NCI-H2107 treated with DMSO at 0.1 percent for 48 hours (cell line): ENCODE data around the gene IGSF9B.

Experiments used
- DNase-seq: peaks from one replicate; lab custom pipeline; 2025; ENCODE audit not compliant: unreplicated experiment; lab: John Stamatoyannopoulos, UW

The IGSF9B gene

DNA sequence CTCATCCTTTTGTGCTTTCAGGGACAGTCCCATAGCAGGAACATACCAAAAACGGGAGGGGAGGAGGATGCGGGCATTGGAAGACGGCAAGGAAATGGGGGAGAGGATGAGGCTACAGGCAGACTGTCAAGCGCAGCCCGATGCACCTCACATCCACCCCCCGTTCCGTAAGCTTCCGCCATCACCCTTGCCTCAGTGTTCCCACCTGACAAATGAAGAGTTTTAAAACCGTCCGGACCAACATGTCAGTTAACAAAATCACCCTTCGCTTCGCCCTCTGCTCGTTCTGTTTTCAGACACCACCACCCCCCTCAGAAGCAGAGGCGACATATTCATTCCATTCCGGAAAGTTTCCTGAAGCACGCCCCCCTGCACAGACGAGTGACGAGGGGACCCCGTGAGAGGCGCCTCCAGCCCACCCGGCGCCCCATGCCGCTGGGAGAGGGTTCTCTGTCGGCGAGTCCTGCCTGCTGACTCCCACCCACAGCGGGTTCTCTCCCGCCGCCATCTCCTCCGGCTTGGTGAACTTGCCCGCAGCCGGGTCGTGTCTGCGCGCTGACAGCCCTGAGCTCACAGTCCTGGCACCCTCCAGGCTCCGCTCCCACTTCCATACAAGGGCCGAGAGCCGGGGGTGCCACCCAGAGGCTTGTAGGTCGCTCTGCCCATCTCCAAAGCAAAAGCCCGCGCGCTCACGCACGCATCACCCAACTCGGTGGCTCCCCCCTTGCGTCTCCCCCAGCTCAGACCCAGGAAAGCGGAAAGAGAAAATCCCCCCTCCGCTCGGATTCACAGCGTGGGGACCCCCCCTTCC is 1.5 kb downstream of the IGSF9B start:
- DNase-seq, result peak; percentile 12

DNA sequence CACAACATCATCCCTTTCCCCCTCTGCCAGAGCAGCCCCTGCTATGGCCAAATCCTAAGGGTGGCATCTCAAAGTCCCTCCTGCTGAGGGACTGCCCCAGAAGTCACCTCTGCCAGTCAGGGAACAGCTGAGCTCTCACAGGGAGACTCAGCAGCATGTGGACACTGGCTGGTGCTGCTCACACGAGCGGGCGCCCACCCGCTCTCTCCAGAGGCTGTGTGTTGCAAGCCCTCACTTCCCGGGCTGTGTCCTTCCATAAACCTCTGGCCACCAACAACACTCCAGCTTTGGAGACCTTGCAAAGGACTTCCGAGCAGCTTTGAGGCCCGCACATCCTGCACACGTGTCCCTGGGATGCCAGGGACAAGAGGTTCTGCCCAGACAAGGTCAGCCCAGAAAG is 2.8 kb downstream of the IGSF9B start:
- no peak for DNase-seq

DNA sequence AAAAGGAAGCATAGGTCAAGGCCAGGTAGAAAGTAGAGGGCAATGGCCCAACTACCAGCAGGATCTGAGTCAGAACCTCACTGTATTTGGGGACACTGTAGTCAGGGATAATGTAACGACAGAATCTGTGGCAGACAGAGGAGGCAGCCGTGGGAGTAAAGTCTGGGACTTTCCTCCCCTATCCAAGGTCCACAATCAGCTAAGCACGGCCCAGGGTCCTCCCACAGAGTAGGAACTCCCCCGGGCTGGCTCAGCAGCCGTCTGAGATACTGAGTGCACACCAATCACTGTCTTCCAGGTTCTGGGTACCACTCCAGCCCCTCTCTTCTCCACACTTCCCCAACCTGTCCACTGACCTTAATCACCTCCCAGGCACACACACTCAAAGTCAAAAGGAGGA is 3.2 kb downstream of the IGSF9B start:
- DNase-seq, result no peak

DNA sequence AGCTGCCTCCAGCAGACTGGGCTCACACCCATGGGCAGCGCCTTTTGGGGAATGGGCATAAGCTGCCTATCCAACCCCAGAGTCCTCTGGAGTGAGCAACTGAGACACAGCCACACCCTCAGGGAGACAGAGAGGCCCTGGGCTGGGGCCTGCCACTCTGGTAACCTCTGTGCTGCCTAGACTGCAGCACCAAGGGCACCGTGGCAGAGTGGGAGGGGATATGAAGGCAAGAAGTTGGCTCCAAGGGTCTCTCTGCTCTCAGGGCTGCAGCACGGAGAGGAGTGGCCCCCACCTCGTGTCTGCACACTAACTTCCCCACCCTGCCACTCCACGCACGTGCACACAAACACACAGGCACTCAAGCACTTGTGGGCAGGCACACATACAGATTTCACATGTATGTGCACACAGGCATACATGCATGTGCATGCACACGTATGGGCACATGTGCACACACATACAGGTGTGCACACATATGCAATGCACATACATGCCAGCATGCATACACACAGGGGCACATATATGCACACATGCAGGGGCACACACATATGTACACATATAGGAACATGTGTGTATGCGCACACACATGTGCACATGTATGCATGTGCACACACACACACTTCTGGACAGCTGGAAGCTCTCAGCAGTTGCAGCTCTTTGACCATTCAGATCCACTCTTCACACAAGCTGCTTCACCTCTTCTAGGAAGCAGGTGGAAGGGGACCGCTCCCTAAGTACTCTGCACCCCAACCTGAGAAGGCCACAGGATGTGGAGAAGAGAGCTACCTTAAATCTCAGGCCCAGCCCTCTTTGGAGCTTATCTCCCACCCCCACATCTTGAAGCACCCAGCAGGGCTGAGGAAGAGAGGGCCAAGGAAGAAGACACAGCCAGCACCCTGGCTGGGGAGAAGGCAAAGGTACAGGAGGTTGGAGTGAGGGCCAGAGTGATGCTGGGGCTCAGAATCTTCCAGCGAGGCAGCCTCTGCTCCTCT is 4.3 kb downstream of the IGSF9B start:
- DNase-seq, result no peak

DNA sequence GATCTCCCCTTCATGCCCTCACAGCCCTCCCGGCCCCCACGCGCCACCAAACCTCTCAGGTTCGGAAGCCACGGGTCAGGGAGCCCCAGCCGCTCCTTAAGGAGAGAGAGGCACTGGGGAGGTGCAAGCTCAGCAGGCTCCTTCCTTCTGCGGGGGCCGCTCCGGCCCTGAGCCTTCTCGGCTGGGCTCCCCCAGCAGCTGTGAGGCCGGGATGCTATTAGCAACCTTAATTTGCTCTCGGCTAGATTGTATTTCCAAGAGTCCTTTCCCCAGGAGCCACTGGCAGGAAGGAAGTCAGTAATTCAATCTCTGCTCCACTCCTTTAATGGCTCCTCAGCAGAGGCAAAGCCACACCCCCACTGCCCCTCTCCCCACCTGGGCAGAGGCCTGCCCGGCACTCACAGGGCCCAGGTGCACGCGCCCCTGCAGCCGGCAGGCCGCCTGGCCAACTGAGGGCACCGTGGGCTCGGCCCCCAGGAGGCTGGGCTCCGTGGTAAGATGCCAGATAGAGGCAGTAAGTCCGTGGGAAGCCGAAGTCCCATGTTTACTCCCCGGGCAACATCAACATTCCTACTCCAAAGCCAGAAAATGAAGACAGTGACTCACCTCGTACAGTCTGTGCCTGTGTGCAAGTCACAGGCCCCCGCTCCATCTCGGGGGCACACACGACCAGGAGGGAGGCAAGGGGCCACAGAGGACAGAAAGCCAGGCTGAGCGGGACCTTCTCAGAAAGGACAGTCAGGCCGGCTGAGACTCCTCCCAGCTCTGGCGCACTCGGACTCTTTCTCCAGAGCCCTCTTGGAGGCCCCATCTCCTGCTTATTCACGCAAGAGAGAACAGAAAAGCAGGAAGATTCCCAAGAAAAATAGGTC is 5.2 kb downstream of the IGSF9B start:
- DNase-seq, result peak; percentile 77

DNA sequence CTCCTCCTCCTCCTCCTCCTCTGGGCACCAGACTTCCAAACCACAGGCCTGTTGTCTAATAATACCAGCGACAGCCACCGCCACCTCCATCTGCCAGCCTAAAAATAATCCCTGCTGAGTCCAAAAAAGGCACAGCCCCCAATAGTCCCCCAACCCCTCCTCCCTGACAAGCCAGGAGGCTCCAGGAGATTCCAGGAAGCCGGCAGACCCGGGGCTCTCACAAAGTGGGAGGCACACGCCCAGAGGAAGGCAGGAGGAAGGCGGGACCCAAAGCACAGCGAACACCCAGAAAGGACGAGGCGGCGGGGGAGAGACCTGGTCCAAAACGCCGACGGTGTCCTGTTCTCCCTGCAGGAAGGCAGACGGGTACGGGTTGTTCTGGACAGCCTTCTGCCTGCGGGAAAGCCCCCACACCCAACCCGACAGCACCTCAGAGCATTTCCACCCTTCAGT is 5.9 kb downstream of the IGSF9B start:
- peak; percentile 50 for DNase-seq

DNA sequence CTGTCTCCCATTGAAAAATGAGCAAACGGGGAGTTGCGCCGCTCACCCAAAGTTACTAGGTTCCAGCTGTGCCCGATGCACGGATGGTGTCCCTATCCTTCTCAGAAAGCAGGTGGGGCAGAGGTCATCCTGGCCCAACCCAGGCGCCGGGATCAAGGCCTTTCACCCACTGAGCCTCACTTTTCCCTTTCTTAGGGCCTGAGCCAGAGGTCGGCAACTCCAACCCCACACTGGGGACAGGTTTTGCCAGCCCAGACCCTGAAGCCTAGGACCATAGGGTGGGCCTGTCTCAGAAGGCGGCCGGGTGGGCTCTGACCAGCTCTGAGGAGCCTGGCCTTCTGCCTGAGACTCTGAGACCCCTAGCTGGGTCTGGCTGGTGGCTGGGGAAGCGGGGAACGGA is 6.3 kb downstream of the IGSF9B start:
- no peak for DNase-seq

DNA sequence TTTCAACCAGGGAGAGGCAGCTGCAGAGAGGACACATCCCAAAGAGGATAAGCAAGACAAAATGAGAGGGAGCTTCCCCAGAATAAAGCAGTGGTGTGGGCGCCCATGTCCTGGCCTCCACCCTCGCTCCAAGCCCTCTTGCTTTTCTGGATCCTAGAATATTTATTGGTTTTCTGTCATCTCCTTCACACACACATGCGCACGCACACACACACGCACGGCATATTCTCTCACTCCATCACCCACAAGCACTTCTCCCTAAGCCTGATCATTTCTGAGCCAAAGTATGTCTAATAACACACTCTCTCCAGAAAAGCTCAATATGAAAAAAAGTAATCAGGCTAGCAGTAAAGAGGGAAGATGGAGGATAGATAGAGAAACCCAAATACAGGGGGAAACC is 7.6 kb downstream of the IGSF9B start:
- DNase-seq, result no peak

DNA sequence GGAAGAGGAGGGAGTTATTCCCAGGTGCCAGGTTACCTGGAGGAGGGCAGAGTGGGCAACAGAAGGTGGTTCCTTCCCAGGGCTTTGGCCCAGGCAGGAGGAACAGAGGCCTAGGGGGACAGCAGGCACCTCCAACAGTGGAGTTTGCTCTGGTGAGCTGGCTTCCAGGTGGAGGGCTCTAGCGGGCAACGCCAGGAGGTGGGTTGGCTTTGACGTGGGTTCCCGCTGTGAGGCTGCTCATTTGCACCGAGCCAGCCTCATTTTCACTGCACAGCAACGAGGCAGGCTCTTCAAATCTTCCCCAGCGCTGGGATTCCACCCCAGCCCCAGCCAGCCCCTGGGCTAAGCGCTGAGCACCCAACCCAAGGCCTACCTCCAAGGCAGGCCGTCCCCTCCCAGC is 8.1 kb downstream of the IGSF9B start:
- peak; percentile 58 for DNase-seq

DNA sequence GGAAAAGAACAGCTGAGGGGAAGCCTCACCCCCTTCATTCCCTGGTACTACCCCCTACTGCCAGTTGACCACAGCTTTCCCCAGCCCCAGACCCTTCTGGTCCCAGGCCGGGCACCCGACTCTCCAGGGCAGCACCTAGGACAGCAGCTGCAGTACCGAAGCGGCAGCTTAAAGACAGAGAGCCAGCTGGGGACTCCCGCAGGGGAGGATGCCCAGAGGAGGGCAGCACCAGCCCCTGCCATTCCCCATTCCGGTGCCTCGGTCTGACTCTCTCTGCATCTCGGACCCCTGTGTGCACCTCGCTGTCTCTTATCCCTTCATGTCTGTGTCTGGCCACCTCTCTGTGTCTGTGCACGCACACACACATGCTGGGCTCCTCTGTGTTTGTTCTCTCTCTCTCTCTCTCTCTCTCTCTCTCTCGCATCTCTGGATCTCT is 9.4 kb downstream of the IGSF9B start:
- peak; percentile 74 for DNase-seq

DNA sequence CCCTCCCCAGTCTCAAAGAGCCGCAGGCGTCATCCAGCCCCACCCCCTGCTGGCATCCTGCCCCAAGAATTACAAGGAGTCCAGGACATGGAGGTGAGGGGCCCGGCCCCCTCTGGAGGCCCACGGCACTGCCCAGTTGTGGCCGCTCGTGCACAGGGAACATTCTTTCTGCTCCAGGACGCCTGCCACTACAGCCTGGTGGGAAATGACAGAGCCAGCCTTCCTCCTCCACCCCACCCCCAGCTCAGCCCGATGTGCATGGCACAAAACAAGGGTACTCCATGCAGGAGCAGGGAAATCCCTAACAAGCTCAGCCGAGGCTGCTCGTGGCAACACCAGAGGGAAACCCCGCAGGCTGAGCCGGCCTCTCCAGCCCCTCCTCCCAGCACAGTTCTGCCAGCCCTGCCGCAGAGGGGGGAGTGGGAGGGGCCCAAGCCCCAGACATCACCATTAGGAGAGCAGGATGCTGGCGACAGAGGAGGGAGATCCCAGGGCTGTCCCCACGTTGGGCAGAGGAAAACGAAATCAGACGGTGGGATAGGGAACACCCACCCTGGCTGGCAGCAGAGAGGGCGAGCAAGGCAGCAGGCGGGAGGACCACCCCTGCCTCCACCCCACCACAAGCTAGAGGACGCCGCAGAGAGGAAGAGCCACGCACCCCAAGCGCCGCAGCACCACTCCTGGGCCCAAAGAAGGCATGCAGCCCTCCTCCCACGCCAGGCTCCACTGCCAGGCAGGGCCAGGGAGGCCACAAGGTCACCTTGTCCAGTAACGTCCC is 10.0 kb downstream of the IGSF9B start:
- DNase-seq, result peak; percentile 33

DNA sequence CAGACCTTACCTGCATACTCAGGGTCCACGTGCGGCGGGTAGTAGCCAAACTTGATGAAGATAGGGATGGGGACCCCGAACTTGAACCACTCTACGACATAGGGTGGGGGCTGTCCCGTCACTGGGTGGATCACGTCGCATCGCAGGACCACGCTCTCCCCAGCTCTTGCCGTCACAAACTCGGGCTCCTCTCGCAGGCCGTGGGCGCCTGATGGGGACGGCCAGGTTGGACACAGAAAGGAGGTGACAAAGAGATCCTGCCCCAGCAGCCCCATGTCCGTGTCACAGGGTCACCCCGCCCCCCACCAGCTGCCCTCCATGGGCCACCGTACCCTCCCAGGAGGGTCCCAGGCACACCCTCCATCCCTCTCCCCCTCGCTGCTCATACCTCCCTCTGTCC is 10.7 kb downstream of the IGSF9B start:
- DNase-seq, result no peak

DNA sequence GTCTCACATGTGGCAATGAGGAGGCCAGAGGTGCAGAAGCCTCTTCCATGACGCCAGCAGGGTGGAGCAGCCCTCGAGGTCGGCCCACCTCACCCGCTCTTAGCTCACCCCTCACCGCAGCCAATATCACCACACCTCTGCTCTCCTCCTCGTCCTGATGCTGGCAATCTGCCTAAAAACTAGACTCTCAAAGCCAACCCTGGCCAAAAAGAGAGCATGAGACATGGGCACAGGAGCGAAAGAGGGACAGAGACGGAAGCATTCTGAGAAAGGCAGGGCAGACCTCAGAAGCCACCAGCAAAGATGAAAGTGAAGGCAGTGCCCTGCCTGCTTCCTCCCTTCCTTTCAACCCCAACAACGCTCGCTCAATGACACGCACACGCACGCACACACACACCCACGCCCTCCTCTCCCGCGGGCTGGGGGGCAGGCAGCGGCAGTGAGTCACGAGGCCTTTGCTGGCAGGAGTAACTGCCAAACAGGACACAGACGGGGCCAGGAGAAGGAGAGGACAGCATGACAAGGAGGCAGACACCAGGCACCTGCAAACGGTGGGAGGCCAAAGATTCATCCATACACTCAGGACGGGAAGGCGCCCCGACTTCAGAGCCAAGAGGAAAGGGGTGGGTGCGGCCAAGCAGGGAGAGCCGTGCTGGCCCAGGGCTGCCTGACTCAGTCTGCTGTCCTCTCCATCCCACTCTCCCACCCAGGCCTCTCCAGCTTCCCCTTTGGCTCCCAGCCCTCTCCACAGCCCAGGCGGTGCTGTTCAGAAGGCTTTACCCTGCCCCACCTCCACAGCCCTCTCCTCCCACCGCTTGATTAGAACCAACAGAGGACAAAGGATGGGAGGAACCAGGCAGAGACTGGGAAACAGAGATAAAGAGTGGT is 11.4 kb downstream of the IGSF9B start:
- no peak for DNase-seq

DNA sequence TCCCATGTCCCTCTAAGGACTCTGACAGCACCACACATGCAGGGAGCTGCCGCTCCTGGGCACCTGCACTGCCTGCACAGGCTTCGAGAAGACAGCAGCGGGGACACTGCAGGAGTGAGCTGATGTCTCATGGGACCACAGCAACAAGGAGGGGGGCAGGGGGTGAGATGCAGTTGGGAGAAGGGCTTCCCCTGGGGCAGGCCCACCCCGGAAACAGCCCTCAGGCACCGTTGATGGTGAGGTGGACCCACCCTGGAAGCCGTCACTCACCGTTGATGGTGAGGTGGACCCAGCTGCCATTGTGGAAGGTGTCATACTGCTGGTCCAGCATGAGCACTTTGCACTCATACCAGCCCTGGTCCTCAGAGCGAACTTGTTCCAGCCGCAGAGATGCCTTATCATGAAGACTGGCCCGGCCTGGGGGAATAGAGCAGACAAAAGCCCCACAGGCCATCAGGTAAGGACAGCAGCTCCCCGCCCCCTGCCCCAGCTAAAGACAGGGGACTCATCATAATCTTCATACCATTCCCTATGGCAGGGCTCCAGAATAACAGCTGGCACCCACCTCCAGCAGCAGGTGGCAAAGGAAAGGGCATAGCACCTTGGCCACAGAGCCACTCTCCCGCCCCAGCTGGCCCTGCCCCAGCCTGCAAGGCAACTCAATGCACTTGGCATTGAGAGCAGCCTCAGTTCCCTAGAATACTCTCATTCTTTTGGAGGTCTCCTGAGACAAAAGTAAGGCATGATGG is 12.6 kb downstream of the IGSF9B start:
- no peak for DNase-seq

DNA sequence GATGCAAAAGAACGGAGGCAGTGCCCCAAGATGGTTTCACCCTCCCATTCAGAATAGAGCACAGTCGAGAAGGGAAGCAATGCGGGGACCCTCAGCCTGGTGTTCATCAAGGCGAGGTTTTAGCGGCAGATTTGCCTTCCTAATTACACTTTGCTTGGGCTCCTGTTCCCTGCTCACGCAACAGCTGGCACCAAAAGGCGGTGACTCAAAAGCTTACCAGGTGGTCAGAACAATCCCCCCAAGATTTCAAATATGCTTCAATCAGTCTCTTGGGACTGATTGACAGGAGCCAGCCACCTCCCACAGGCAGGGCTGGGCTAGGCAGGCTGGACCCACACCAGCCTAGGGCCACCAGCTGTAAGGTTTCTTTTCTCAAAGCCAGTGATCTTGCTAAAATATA is 14.2 kb downstream of the IGSF9B start:
- no peak for DNase-seq

DNA sequence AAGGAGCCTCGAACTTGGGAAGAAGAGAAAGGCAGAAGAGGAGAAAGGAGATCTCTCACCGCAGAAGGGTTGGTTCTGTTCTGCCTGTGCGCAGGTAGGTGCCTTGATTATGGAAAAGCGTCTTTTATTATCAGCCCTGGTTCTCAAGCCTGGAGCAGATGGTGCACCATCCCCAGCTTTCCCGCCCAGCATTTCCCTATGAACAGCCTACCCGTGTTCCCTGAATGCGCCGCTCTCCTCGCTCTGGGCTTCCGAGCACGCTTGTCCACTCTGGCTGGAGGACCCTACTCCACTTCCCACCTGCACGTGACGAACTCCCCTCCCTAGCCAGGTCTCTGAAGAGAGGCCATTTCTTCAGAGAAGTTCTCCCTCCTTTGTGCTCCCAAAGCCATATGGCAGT is 15.2 kb downstream of the IGSF9B start:
- DNase-seq, result no peak

DNA sequence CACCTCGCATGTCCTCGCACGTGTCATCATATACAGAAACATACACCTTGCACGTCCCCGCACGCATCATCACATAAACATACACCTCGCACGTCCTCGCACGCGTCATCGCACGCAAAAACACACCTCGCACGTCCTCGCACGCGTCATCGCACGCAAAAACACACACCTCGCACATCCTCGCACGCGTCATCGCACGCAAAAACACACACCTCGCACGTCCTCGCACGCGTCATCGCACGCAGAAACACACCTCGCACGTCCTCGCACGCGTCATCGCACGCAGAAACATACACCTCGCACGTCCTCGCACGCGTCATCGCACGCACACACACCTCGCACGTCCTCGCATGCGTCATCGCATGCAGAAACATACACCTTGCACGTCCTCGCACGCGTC is 16.7 kb downstream of the IGSF9B start:
- DNase-seq, result no peak

DNA sequence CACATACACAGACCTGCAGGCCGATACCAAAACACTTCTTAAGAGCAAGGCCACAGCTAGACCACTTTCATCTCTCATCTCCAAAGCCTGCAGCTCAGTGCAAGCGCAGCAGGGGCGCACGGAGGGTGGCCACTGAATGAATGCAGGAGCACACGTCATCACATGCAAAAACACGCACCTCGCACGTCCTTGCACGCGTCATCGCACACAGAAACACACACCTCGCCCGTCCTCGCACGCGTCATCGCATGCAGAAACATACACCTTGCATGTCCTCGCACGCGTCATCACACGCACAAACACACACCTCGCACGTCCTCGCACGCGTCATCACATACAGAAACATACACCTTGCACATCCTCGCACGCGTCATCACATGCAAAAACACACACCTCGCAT is 17.2 kb downstream of the IGSF9B start:
- DNase-seq, result no peak
